Fibroblast of the aortic adventitia (primary cell): ENCODE results near the gene PGBD2. TPM values are rescaled to one million over a fixed set of nuclear protein-coding genes. Genes with fewer than 3 reads are reported as not detected.

Source experiments
- DNase-seq: peaks from one replicate; pipeline ENCODE4 v3.0.0-alpha.2; 2010; ENCODE audit warnings: low read depth
- H3K4me3 ChIP-seq: 2 replicates; pipeline ENCODE4 v1.5.1; 2011; ENCODE audit warnings: low read depth, mild to moderate bottlenecking, control low read depth, low read length, moderate library complexity
- CTCF ChIP-seq: IDR thresholded peaks from 2 replicates; pipeline ENCODE4 v1.5.1; 2011; ENCODE audit warnings: mild to moderate bottlenecking, low read length, control low read depth, inconsistent platforms; ENCODE audit not compliant: insufficient read depth
- total RNA-seq: library from RNA; depleted of rRNA; stranded (reverse); fragments of >200 nt; gene quantifications from 2 replicates; pipeline ENCODE4 v1.2.3, GENCODE V29; 2012; ENCODE audit warnings: low replicate concordance

The PGBD2 gene
- total RNA-seq, result 3.1 and 4.7 TPM in 2 replicates

- H3K4me3 ChIP-seq, result peak within 1 kb of the TSS; percentile 95
- TF ChIP-seq CTCF, result peak; percentile 75
- DNase-seq, result peak; percentile 93
Observed at GRCh38 chr1:248906009-248906752, at the start of gene PGBD2. Gene PGBD2, plus strand, starts transcription at chr1:248906235. Its CDS starts 7,628 bp downstream, at chr1:248913863.

GRCh38 chr1:248857201-248857600, 48.8 kb upstream of the PGBD2 start:
- peak overlapping the region; percentile 73 for H3K4me3 ChIP-seq
- no peak for DNase-seq
- TF ChIP-seq CTCF, result no peak

- TF ChIP-seq CTCF, result no peak
- H3K4me3 ChIP-seq, result peak overlapping the region; percentile 73
- DNase-seq, result no peak
Observed at GRCh38 chr1:248857749-248858095, 48.3 kb upstream of the PGBD2 start.

GRCh38 chr1:248858096-248858890, 47.7 kb upstream of the PGBD2 start:
- peak; percentile 43 for DNase-seq

GRCh38 chr1:248858891-248859889, 46.8 kb upstream of the PGBD2 start, which contains the start of gene ZNF692:
Gene ZNF692, minus strand, starts transcription at chr1:248859085. Its CDS starts 776 bp downstream, at chr1:248858309.
- DNase-seq, result peak; percentile 97
- TF ChIP-seq CTCF, result no peak
- peak within 1 kb of the TSS; percentile 86 for H3K4me3 ChIP-seq

More at GRCh38 chr1:248858096-248858890, 47.7 kb upstream of the PGBD2 start:
- peak overlapping the region; percentile 73 for H3K4me3 ChIP-seq
- peak; percentile 40 for TF ChIP-seq CTCF

- no peak overlapping the region for H3K4me3 ChIP-seq
- TF ChIP-seq CTCF, result no peak
- DNase-seq, result no peak
Observed at GRCh38 chr1:248860007-248860406, 46.0 kb upstream of the PGBD2 start.
